CD8-positive, alpha-beta memory T cell (primary cell): Measurements from ENCODE around the gene TOMM34. TPM values are rescaled to one million over a fixed set of nuclear protein-coding genes. Genes with fewer than 3 reads are reported as not detected.

Source experiments
- CTCF ChIA-PET: fragments of 350-600 bp; sonication (Branson Sonifier 250); formaldehyde crosslinking; loops from one replicate; lab custom pipeline; 2021; ENCODE audit warnings: antibody characterized with exemption; lab: Charles Lee
- POLR2A ChIA-PET: fragments of 350-600 bp; sonication (Branson Sonifier 250); formaldehyde crosslinking; loops from one replicate; lab custom pipeline; 2021; ENCODE audit warnings: antibody characterized with exemption; lab: Charles Lee
- DNase-seq, 5 donors: peaks; one replicate each; pipeline versions ENCODE4 v3.0.0 to v3.0.0-alpha.2; 2020 to 2022; ENCODE audit warnings: mixed read lengths in 1 of 5
- H3K27ac ChIP-seq: one replicate; pipeline ENCODE4 v1.7.0; 2013; ENCODE audit warnings: low read depth, mild to moderate bottlenecking, low read length, moderate library complexity
- H3K27me3 ChIP-seq: 2 replicates; pipeline ENCODE4 v1.7.0; 2013; ENCODE audit warnings: low read length, mild to moderate bottlenecking; ENCODE audit not compliant: insufficient read depth, poor library complexity, severe bottlenecking
- H3K36me3 ChIP-seq: 2 replicates; pipeline ENCODE4 v1.7.0; 2013; ENCODE audit warnings: mild to moderate bottlenecking, low read length, moderate library complexity; ENCODE audit not compliant: insufficient read depth
- H3K4me1 ChIP-seq: 2 replicates; pipeline ENCODE4 v1.7.0; 2013; ENCODE audit warnings: mild to moderate bottlenecking, low read length, moderate library complexity; ENCODE audit not compliant: insufficient read depth
- H3K4me3 ChIP-seq: 2 replicates; pipeline ENCODE4 v1.7.0; 2013; ENCODE audit warnings: mild to moderate bottlenecking, low read length
- H3K9me3 ChIP-seq: 2 replicates; pipeline ENCODE4 v1.7.0; 2013; ENCODE audit warnings: mild to moderate bottlenecking, low read length
- H3K27ac Mint-ChIP-seq, 8 donors: one replicate each; pipeline ENCODE4 v1.8.0; 2020 to 2021; ENCODE audit warnings: mixed read lengths in 8 of 8, mild to moderate bottlenecking in 6 of 8, inconsistent platforms in 3 of 8, moderate library complexity in 3 of 8
- H3K27me3 Mint-ChIP-seq, 2 donors: one replicate each; pipeline ENCODE4 v1.8.0; 2020 to 2021; ENCODE audit warnings: mixed read lengths in 2 of 2, mild to moderate bottlenecking in 1 of 2, moderate library complexity in 1 of 2
- H3K36me3 Mint-ChIP-seq, 3 donors: one replicate each; pipeline ENCODE4 v1.8.0; 2020 to 2021; ENCODE audit warnings: mixed read lengths in 3 of 3, inconsistent platforms in 1 of 3, mild to moderate bottlenecking in 1 of 3
- H3K4me1 Mint-ChIP-seq, 3 donors: one replicate each; pipeline ENCODE4 v1.8.0; 2020 to 2021; ENCODE audit warnings: mixed read lengths in 3 of 3, inconsistent platforms in 1 of 3, mild to moderate bottlenecking in 1 of 3
- H3K4me3 Mint-ChIP-seq, 7 donors: one replicate each; pipeline ENCODE4 v1.8.0; 2020 to 2021; ENCODE audit warnings: mixed read lengths in 7 of 7, mild to moderate bottlenecking in 6 of 7, moderate library complexity in 4 of 7, inconsistent platforms in 2 of 7
- H3K9me3 Mint-ChIP-seq, 5 donors: one replicate each; pipeline ENCODE4 v1.8.0; 2020 to 2022; ENCODE audit warnings: mixed read lengths in 5 of 5, mild to moderate bottlenecking in 3 of 5, moderate library complexity in 2 of 5, inconsistent platforms in 1 of 5
- polyA plus RNA-seq: library from polyadenylated mRNA; unstranded; fragments of 300-500 nt; fragmentation: Illumina TruSeq; gene quantifications from one replicate; pipeline ENCODE4 v1.2.3, GENCODE V29; 2021
- total RNA-seq, 2 experiments: library from RNA; stranded (reverse); gene quantifications; one replicate each; pipeline ENCODE4 v1.2.3, GENCODE V29; 2021

The TOMM34 gene
- total and polyA plus RNA-seq, 3 experiments from 2014 or later, result 21.0 to 76.8 (median 75.4) TPM

DNA sequence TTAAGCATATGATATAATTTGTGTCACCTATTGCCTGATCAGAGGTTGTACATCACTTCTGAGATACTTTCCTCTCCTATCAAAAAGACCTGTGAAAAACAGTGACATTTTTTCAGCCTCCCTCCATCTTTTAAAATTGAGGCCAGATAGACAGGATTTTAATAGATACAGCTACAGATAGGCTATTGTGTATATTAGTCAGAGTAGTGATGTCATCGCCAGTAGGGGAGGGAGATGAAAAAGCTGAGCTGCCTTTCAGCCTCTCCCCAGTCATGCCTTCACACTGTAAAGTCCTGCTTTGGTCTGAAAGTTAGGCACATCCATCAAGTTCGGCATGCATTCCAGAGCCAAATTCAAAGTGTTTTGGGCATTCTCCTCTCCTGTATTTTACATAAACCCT lies 58.2 kb downstream of the TOMM34 start:
- Histone ChIP-seq H3K36me3 (peaks cover 58% of the 10 kb centered on the region), H3K4me3 (no peak overlapping the region), H3K27me3 (no peaks in the 10 kb centered on the region), H3K9me3 (no peaks in the 10 kb centered on the region), H3K4me1 (peaks cover 33% of the 10 kb centered on the region), H3K27ac (no peak overlapping the region)
- H3K4me1 Mint-ChIP-seq, result peaks cover 40 to 62% (median 49%) of the 10 kb centered on the region in 3 donors
- H3K9me3 Mint-ChIP-seq, result no peaks in the 10 kb centered on the region
- POLR2A ChIA-PET, result no interaction called here
- no peak for DNase-seq
- CTCF ChIA-PET, result interaction anchor here (1.0 to 2.0 kb wide), 3 partner anchors 9 to 389 kb away, joined by 3 to 4 read pairs (median 3); no protein-coding TSS in a partner anchor
- H3K27ac Mint-ChIP-seq, result peak overlapping the region in 2 of 8 donors; percentile 5 to 45
- H3K36me3 Mint-ChIP-seq, result peaks cover 8 to 80% (median 24%) of the 10 kb centered on the region in 3 donors
- H3K27me3 Mint-ChIP-seq, result no peaks in the 10 kb centered on the region
- no peak overlapping the region for H3K4me3 Mint-ChIP-seq

GRCh38 chr20:44900231-44900854 lies 59.9 kb downstream of the TOMM34 start:
- Mint-ChIP-seq H3K9me3 (no peaks in the 10 kb centered on the region), H3K4me1 (peaks cover 55 to 78% (median 66%) of the 10 kb centered on the region in 3 donors), H3K4me3 (peak overlapping the region in 2 of 7 donors; percentile 5), H3K36me3 (peaks cover 7 to 71% (median 25%) of the 10 kb centered on the region in 3 donors), H3K27ac (peak overlapping the region in 7 of 8 donors; percentile 28 to 87 (median 51)), H3K27me3 (no peaks in the 10 kb centered on the region)
- ChIA-PET POLR2A (no interaction called here), CTCF (no interaction called here)
- H3K4me1 ChIP-seq, result peaks cover 49% of the 10 kb centered on the region
- no peak for DNase-seq
- no peaks in the 10 kb centered on the region for H3K27me3 ChIP-seq
- no peak overlapping the region for H3K27ac ChIP-seq
- no peak overlapping the region for H3K4me3 ChIP-seq
- H3K9me3 ChIP-seq, result no peaks in the 10 kb centered on the region
- H3K36me3 ChIP-seq, result peaks cover 45% of the 10 kb centered on the region

DNA sequence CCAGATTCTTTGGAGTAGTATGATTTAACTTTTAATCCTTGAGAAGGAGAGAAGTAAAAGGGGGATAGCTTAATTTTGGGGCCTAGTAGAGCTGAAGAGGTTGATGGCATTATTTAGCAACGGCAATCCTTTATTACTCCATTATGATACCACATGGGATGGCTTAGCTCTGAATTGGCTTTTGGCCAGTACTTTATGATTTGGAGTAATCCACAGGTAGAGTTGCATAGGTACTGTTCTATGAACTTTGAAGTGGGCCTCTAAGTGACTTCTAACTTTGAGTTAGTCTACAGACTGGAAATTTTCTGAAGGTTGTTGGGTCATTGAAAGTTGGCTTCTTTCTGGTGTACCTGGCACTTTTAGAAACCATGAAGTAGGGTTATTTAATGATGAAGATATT lies 63.1 kb downstream of the TOMM34 start:
- POLR2A ChIA-PET, result interaction anchor here (1.3 kb wide), 1 partner anchor 9 kb away, joined by 5 read pairs; no protein-coding TSS in a partner anchor
- DNase-seq, result no peak
- H3K27ac Mint-ChIP-seq, result peak overlapping the region; percentile 22 to 86 (median 68)

DNA sequence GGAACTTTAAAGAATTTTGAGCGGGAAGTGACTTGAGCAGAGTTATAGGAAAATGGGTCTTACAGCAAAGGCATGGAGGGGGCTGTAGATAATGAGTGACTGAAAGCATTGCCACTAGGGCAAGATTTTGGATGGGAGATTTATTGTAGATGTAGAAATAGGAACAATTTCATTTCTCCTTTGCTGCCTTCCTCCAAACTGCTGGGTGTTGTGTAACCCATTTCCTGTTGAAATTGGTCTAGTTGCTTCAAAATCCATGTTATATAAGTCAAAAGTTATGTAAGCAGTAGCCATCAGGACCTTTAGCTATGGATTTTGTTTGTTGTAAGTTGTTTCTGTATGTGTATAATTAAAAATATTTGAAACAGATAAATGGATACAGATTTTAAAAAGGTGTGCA lies 63.6 kb downstream of the TOMM34 start:
- Mint-ChIP-seq H3K27ac (peak overlapping the region; percentile 22 to 86 (median 68)), H3K9me3 (no peaks in the 10 kb centered on the region), H3K4me1 (peaks cover 77 to 94% (median 94%) of the 10 kb centered on the region in 3 donors), H3K4me3 (peak overlapping the region in 6 of 7 donors; percentile 21 to 82 (median 48)), H3K27me3 (no peaks in the 10 kb centered on the region), H3K36me3 (peaks cover 0 to 58% (median 19%) of the 10 kb centered on the region in 3 donors)
- Histone ChIP-seq H3K4me1 (peaks cover 81% of the 10 kb centered on the region), H3K27me3 (no peaks in the 10 kb centered on the region), H3K36me3 (peaks cover 8% of the 10 kb centered on the region), H3K9me3 (no peaks in the 10 kb centered on the region), H3K4me3 (no peak overlapping the region), H3K27ac (no peak overlapping the region)
- CTCF ChIA-PET, result interaction anchor here (1.5 to 1.7 kb wide), 2 partner anchors 13 to 145 kb away, joined by 3 to 5 read pairs; partner anchors contain the start of gene PABPC1L
- POLR2A ChIA-PET, result interaction anchor here (1.3 kb wide), 1 partner anchor 8 kb away, joined by 5 read pairs; no protein-coding TSS in a partner anchor
- no peak for DNase-seq

More for the DNA sequence above, 63.1 kb downstream of the TOMM34 start:
- peaks cover 74 to 94% (median 90%) of the 10 kb centered on the region in 3 donors for H3K4me1 Mint-ChIP-seq
- H3K4me1 ChIP-seq, result peaks cover 76% of the 10 kb centered on the region
- H3K9me3 Mint-ChIP-seq, result no peaks in the 10 kb centered on the region
- H3K4me3 Mint-ChIP-seq, result peak overlapping the region in 5 of 7 donors; percentile 20 to 82 (median 51)
- H3K36me3 Mint-ChIP-seq, result peaks cover 0 to 60% (median 17%) of the 10 kb centered on the region in 3 donors
- H3K36me3 ChIP-seq, result peaks cover 14% of the 10 kb centered on the region
- no peaks in the 10 kb centered on the region for H3K27me3 Mint-ChIP-seq
- no peaks in the 10 kb centered on the region for H3K27me3 ChIP-seq
- no peak overlapping the region for H3K4me3 ChIP-seq
- no peak overlapping the region for H3K27ac ChIP-seq
- CTCF ChIA-PET, result interaction anchor here (1.5 to 1.7 kb wide), 2 partner anchors 30 to 145 kb away, joined by 3 to 4 read pairs; no protein-coding TSS in a partner anchor
- H3K9me3 ChIP-seq, result no peaks in the 10 kb centered on the region

GRCh38 chr20:44894959-44895358 lies 65.2 kb downstream of the TOMM34 start:
- peak overlapping the region; percentile 1 to 86 (median 67) for H3K27ac Mint-ChIP-seq

More at GRCh38 chr20:44894959-44895358, 65.2 kb downstream of the TOMM34 start:
- no peak overlapping the region for H3K4me3 ChIP-seq
- Mint-ChIP-seq H3K36me3 (peaks cover 0 to 53% (median 15%) of the 10 kb centered on the region in 3 donors), H3K9me3 (no peaks in the 10 kb centered on the region), H3K4me3 (peak overlapping the region in 5 of 7 donors; percentile 12 to 50 (median 32)), H3K27me3 (no peaks in the 10 kb centered on the region), H3K4me1 (peaks cover 74 to 93% (median 92%) of the 10 kb centered on the region in 3 donors)
- no peaks in the 10 kb centered on the region for H3K9me3 ChIP-seq
- H3K27ac ChIP-seq, result no peak overlapping the region
- ChIA-PET CTCF (interaction anchor here (1.7 kb wide), 1 partner anchor 14 kb away, joined by 5 read pairs; the partner anchor contains the start of gene PABPC1L), POLR2A (no interaction called here)
- DNase-seq, result no peak
- peaks cover 6% of the 10 kb centered on the region for H3K36me3 ChIP-seq
- H3K4me1 ChIP-seq, result peaks cover 86% of the 10 kb centered on the region
- H3K27me3 ChIP-seq, result no peaks in the 10 kb centered on the region

Other genes starting within 250 kb of the TOMM34 start
- not detected for gene CCN5, start 245.0 kb downstream of the TOMM34 start, total RNA-seq
- gene CCN5, start 245.0 kb downstream of the TOMM34 start, polyA plus RNA-seq, result not detected
- gene KCNK15, start 214.5 kb downstream of the TOMM34 start, total RNA-seq, result under 1 TPM; 0.09 to 0.15 TPM
- not detected for gene KCNK15, start 214.5 kb downstream of the TOMM34 start, polyA plus RNA-seq
- not detected for gene RIMS4, start 149.9 kb downstream of the TOMM34 start, total RNA-seq
- gene RIMS4, start 149.9 kb downstream of the TOMM34 start, polyA plus RNA-seq, result not detected
- 100 to 1,000 TPM; 275 to 276 TPM for gene YWHAB, start 74.7 kb downstream of the TOMM34 start, total RNA-seq
- gene YWHAB, start 74.7 kb downstream of the TOMM34 start, polyA plus RNA-seq, result 661 TPM
- 10 to 100 TPM; 61.1 to 61.4 TPM for gene PABPC1L, start 50.3 kb downstream of the TOMM34 start, total RNA-seq
- 1.3 TPM for gene PABPC1L, start 50.3 kb downstream of the TOMM34 start, polyA plus RNA-seq
- gene STK4, start 6.1 kb upstream of the TOMM34 start, total RNA-seq, result 100 to 1,000 TPM; 200 to 210 TPM
- 192 TPM for gene STK4, start 6.1 kb upstream of the TOMM34 start, polyA plus RNA-seq
- gene KCNS1, start 140.7 kb upstream of the TOMM34 start, total RNA-seq, result under 1 TPM; 0.16 to 0.28 TPM
- not detected for gene KCNS1, start 140.7 kb upstream of the TOMM34 start, polyA plus RNA-seq
- not detected for gene WFDC5, start 154.8 kb upstream of the TOMM34 start, total RNA-seq
- gene WFDC5, start 154.8 kb upstream of the TOMM34 start, polyA plus RNA-seq, result not detected
- not detected for gene WFDC12, start 164.1 kb upstream of the TOMM34 start, total RNA-seq
- not detected for gene WFDC12, start 164.1 kb upstream of the TOMM34 start, polyA plus RNA-seq
- gene PI3, start 214.5 kb upstream of the TOMM34 start, total RNA-seq, result under 1 TPM in 1 of 2 experiments, not detected in 1; 0.42 TPM
- gene PI3, start 214.5 kb upstream of the TOMM34 start, polyA plus RNA-seq, result not detected
- gene SEMG1, start 246.6 kb upstream of the TOMM34 start, total RNA-seq, result not detected
- not detected for gene SEMG1, start 246.6 kb upstream of the TOMM34 start, polyA plus RNA-seq